Cardiac fibroblast (primary cell): ENCODE results near the gene CCIN.
"Not testable (repeated sequence)": the region's sequence is repeated elsewhere in the genome, so short reads cannot be mapped to it uniquely, and the experiment has no call there.

ENCODE experiments used
- DNase-seq, 2 donors: peaks; one replicate each; pipeline versions ENCODE4 v3.0.0 to v3.0.0-alpha.2; 2010; ENCODE audit warnings: low read depth in 2 of 2
- H3K4me3 ChIP-seq, 2 donors: replicated peaks in 1 of 2; 1 replicate in 1 of 2; 2 replicates in 1 of 2; pipeline ENCODE4 v1.5.1; 2011; ENCODE audit warnings: low read depth in 2 of 2, low read length in 2 of 2, mild to moderate bottlenecking in 2 of 2, moderate library complexity in 1 of 2
- TF ChIP-seq, protein P1 (sequence below): IDR thresholded peaks from one replicate; pipeline ENCODE4 v1.5.1; 2011; ENCODE audit warnings: low read depth, mild to moderate bottlenecking, low read length, inconsistent platforms

CCIN gene

GRCh38 chr9:36158917-36159316, 10.3 kb upstream of the CCIN start:
- H3K4me3 ChIP-seq, result no peak overlapping the region
- TF ChIP-seq, protein P1, sequence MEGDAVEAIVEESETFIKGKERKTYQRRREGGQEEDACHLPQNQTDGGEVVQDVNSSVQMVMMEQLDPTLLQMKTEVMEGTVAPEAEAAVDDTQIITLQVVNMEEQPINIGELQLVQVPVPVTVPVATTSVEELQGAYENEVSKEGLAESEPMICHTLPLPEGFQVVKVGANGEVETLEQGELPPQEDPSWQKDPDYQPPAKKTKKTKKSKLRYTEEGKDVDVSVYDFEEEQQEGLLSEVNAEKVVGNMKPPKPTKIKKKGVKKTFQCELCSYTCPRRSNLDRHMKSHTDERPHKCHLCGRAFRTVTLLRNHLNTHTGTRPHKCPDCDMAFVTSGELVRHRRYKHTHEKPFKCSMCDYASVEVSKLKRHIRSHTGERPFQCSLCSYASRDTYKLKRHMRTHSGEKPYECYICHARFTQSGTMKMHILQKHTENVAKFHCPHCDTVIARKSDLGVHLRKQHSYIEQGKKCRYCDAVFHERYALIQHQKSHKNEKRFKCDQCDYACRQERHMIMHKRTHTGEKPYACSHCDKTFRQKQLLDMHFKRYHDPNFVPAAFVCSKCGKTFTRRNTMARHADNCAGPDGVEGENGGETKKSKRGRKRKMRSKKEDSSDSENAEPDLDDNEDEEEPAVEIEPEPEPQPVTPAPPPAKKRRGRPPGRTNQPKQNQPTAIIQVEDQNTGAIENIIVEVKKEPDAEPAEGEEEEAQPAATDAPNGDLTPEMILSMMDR, result no peak
- peak in 1 of 2 donors; percentile 64 for DNase-seq

DNA sequence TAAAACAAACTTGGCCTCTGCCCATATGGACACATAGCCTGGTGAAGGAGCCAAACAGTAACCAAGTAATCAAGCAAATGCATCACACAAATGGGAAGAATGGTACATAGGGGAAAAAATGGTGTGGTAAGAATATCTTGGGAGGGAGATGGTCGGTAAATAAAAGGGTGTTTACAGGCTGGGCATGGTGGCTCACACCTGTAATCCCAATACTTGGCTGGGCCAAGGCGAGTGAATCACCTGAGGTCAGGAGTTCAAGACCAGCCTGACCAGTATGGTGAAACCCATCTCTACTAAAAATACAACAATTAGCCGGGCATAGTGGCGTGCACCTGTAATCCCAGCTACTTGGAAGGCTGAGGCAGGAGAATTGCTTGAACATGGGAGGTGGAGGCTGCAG, 9.7 kb upstream of the CCIN start:
- not testable (repeated sequence) for DNase-seq, H3K4me3 ChIP-seq

DNA sequence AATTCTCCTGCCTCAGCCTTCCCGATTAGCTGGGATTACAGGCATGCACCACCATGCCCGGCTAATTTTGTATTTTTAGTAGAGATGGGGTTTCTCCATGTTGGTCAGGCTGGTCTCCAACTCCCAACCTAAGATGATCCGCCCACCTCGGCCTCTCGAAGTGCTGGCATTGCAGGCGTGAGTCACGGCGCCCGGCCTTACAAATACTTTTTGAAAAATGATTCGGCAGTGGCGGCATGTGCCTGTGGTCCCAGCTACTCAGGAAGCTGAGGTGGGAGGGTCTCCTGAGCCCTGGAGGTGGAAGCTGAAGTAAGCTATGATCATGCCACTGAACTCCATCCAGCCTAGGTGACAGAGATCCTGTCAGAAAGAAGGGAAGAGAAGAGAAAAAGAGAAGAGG, 9.1 kb upstream of the CCIN start:
- not testable (repeated sequence) for DNase-seq, H3K4me3 ChIP-seq

DNA sequence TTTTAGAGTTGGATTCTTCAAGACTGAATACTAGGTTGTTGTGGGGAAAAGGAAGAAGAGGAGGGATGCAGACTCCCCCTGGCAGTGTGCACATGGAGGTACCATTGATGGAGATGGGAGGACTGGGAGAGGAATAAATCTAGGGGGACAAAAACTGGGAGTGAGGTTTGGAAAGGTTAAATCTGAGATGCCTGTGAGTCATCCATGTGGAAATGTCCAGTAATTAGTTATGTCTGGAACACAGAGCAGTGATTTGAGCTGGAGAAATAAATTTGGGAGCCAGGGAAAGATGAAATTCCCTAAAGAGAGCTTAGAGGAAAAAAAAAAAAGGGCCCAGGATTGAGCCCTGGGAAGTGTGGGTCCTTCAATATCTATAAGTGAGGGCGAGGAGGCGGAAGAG, 8.0 kb upstream of the CCIN start:
- DNase-seq, result no peak
- no peak overlapping the region for H3K4me3 ChIP-seq
- TF ChIP-seq, protein P1, result no peak

DNA sequence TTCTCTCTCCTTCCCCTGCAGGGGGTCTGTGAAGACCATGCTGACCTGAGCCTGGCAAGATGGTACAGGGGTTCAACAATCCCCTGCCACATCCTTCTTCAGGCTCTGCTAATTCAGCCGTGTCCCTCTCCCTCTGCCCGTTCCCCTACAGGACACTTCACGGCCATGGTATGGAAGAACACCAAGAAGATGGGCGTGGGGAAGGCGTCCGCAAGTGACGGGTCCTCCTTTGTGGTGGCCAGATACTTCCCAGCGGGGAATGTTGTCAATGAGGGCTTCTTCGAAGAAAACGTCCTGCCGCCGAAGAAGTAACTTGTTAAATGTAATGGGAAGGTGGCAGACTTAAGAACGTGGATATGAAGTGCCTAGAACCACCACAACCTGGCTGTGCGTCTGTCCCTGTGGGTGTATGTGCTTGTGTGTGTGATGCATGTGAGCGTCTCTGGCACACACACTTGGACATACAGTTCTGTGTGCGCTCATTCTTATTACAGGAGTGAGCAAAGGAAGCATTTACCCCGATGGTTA, 6.9 kb upstream of the CCIN start:
- no peak for DNase-seq
- no peak overlapping the region for H3K4me3 ChIP-seq
- TF ChIP-seq, protein P1, result no peak

DNA sequence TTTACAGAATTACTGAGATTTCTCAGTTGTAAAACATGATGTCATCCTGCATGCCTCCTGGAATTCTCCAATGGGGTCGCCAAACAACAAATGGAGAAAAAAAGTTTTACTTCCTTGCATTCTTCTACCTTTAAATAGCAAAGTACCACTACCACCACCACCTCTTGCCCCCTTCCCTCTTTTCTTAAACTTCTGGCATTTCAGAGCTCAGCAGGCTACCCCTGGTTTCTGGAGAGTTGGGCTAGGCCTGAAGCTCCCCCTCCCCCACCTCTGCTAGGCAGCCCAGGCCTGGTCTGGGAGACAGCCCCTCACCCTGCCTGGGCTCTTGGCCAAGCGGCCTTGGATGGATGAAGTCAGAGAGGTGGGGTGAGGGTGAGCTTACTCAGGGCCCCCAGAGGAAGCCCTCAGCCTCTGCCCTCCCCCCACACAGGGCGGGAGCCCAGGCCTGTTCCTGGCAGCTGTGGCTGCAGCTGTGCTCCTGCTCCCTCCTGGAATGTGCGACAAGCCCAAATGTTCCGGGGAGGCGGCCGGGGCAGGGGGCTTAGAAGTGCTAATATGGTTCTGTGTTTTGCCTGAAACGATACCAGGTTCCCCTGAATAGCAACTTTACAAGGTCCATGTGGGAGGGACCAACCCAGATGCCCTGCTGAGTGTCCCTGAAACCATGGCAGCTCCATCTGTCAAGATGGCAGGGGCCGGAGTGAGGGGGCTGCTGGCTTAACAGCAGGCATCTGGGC, 6.0 kb upstream of the CCIN start:
- H3K4me3 ChIP-seq, result no peak overlapping the region
- peak; percentile 89 to 90 for DNase-seq
- TF ChIP-seq, protein P1, result no peak

DNA sequence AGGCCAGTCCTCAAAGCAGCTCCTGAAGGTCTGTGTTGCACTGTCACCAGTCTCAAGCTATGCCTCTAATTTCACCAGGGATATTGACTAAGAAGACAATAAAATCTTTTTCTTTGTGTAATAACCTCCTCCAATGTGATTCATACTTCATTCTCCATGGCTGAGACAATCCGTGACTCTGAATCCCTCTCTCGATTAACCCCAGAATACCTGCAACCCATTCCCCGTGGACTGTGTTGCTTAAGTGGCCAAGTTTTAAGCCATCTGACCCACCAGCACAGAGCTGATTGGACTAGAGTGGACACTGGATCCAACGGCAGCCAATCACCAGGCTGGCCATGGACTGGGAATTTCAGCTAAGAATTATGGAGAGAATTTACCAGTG, 5.4 kb upstream of the CCIN start:
- TF ChIP-seq, protein P1, result no peak
- DNase-seq, result peak in 1 of 2 donors; percentile 93
- no peak overlapping the region for H3K4me3 ChIP-seq

GRCh38 chr9:36164372-36164771, 4.8 kb upstream of the CCIN start:
- TF ChIP-seq, protein P1, result no peak
- no peak for DNase-seq
- H3K4me3 ChIP-seq, result no peak overlapping the region
